Duodenal mucosa (tissue), 2 donors: ENCODE measurements around the gene HAND2.

Experiments
- H3K27ac ChIP-seq: one replicate; pipeline ENCODE4 v1.7.0; 2013; ENCODE audit warnings: low read depth, low read length
- H3K27me3 ChIP-seq, 2 donors: one replicate each; pipeline ENCODE4 v1.7.0; 2013; ENCODE audit warnings: low read length in 2 of 2, control low read depth in 1 of 2; ENCODE audit not compliant: insufficient read depth in 2 of 2, control insufficient read depth in 1 of 2
- H3K36me3 ChIP-seq, 2 donors: one replicate each; pipeline ENCODE4 v1.7.0; 2013; ENCODE audit warnings: low read length in 2 of 2, control low read depth in 1 of 2; ENCODE audit not compliant: insufficient read depth in 2 of 2, control insufficient read depth in 1 of 2
- H3K4me1 ChIP-seq, 2 donors: one replicate each; pipeline ENCODE4 v1.7.0; 2013; ENCODE audit warnings: low read length in 2 of 2, control low read depth in 1 of 2; ENCODE audit not compliant: insufficient read depth in 2 of 2, control insufficient read depth in 1 of 2
- H3K4me3 ChIP-seq, 2 donors: one replicate each; pipeline ENCODE4 v1.7.0; 2013; ENCODE audit warnings: low read length in 2 of 2, low read depth in 1 of 2
- H3K9ac ChIP-seq, 2 donors: one replicate each; pipeline ENCODE4 v1.7.0; 2013; ENCODE audit warnings: low read length in 2 of 2, low read depth in 1 of 2
- H3K9me3 ChIP-seq, 2 donors: one replicate each; pipeline ENCODE4 v1.7.0; 2013; ENCODE audit warnings: low read length in 2 of 2, control low read depth in 1 of 2; ENCODE audit not compliant: control insufficient read depth in 1 of 2

Gene HAND2

GRCh38 chr4:173511787-173512361 lies 18.2 kb downstream of the HAND2 start:
- H3K9me3 ChIP-seq = no peaks in the 10 kb centered on the region
- H3K4me3 ChIP-seq = no peak overlapping the region
- no peak overlapping the region for H3K9ac ChIP-seq
- H3K36me3 ChIP-seq = no peaks in the 10 kb centered on the region
- H3K27me3 ChIP-seq = peaks cover 56 to 94% of the 10 kb centered on the region in 2 donors
- H3K27ac ChIP-seq = no peak overlapping the region
- peaks cover 0 to 3% of the 10 kb centered on the region in 2 donors for H3K4me1 ChIP-seq

GRCh38 chr4:173509036-173510001 lies 20.7 kb downstream of the HAND2 start:
- Histone ChIP-seq H3K9me3 (no peaks in the 10 kb centered on the region), H3K36me3 (no peaks in the 10 kb centered on the region), H3K27me3 (peaks cover 63 to 94% of the 10 kb centered on the region in 2 donors), H3K4me3 (peak overlapping the region; percentile 59 to 65), H3K4me1 (peaks cover 0 to 6% of the 10 kb centered on the region in 2 donors), H3K9ac (no peak overlapping the region), H3K27ac (no peak overlapping the region)

GRCh38 chr4:173508386-173509035 lies 21.5 kb downstream of the HAND2 start:
- no peak overlapping the region for H3K27ac ChIP-seq
- H3K27me3 ChIP-seq = peaks cover 71 to 94% of the 10 kb centered on the region in 2 donors
- H3K4me1 ChIP-seq = peaks cover 0 to 6% of the 10 kb centered on the region in 2 donors
- H3K4me3 ChIP-seq = peak overlapping the region in 1 of 2 donors; percentile 65
- no peaks in the 10 kb centered on the region for H3K9me3 ChIP-seq
- H3K9ac ChIP-seq = no peak overlapping the region
- no peaks in the 10 kb centered on the region for H3K36me3 ChIP-seq

GRCh38 chr4:173507471-173508385 lies 22.3 kb downstream of the HAND2 start:
- Histone ChIP-seq H3K9ac (no peak overlapping the region), H3K27me3 (peaks cover 77 to 97% of the 10 kb centered on the region in 2 donors), H3K9me3 (no peaks in the 10 kb centered on the region), H3K36me3 (no peaks in the 10 kb centered on the region), H3K4me3 (no peak overlapping the region), H3K27ac (no peak overlapping the region), H3K4me1 (peaks cover 0 to 6% of the 10 kb centered on the region in 2 donors)

- Histone ChIP-seq H3K4me1 (peaks cover 0 to 6% of the 10 kb centered on the region in 2 donors), H3K27me3 (peaks cover 77 to 96% of the 10 kb centered on the region in 2 donors), H3K36me3 (no peaks in the 10 kb centered on the region), H3K9me3 (no peaks in the 10 kb centered on the region), H3K9ac (no peak overlapping the region), H3K27ac (no peak overlapping the region), H3K4me3 (no peak overlapping the region)
Observed at GRCh38 chr4:173506597-173507211, 23.3 kb downstream of the HAND2 start.

- Histone ChIP-seq H3K36me3 (no peaks in the 10 kb centered on the region), H3K4me1 (peaks cover 0 to 6% of the 10 kb centered on the region in 2 donors), H3K27me3 (peaks cover 82 to 97% of the 10 kb centered on the region in 2 donors), H3K27ac (no peak overlapping the region), H3K9me3 (no peaks in the 10 kb centered on the region), H3K9ac (no peak overlapping the region), H3K4me3 (no peak overlapping the region)
Observed at GRCh38 chr4:173505924-173506518, 24.0 kb downstream of the HAND2 start.

GRCh38 chr4:173504181-173504503 lies 25.9 kb downstream of the HAND2 start:
- peaks cover 0 to 5% of the 10 kb centered on the region in 2 donors for H3K4me1 ChIP-seq
- no peaks in the 10 kb centered on the region for H3K36me3 ChIP-seq
- H3K4me3 ChIP-seq = no peak overlapping the region
- H3K27me3 ChIP-seq = peaks cover 86 to 90% of the 10 kb centered on the region in 2 donors
- H3K9me3 ChIP-seq = no peaks in the 10 kb centered on the region
- H3K9ac ChIP-seq = no peak overlapping the region
- no peak overlapping the region for H3K27ac ChIP-seq

GRCh38 chr4:173503330-173504180 lies 26.5 kb downstream of the HAND2 start:
- H3K4me1 ChIP-seq = peaks cover 0 to 2% of the 10 kb centered on the region in 2 donors
- H3K27me3 ChIP-seq = peaks cover 82 to 89% of the 10 kb centered on the region in 2 donors
- no peaks in the 10 kb centered on the region for H3K9me3 ChIP-seq
- no peak overlapping the region for H3K4me3 ChIP-seq
- H3K36me3 ChIP-seq = no peaks in the 10 kb centered on the region
- no peak overlapping the region for H3K9ac ChIP-seq
- H3K27ac ChIP-seq = no peak overlapping the region
